Nephron (organoid): ENCODE data around the gene KCNMA1.

Source experiments
- H3K27ac Mint-ChIP-seq, 3 experiments: 2 replicates each; pipeline ENCODE4 v1.8.0; 2020; ENCODE audit warnings: mixed read lengths in 3 of 3, mild to moderate bottlenecking in 2 of 3, moderate library complexity in 1 of 3
- H3K27me3 Mint-ChIP-seq: 2 replicates; pipeline ENCODE4 v1.8.0; 2021; ENCODE audit warnings: low read depth, mild to moderate bottlenecking, moderate library complexity, mixed read lengths
- H3K36me3 Mint-ChIP-seq: 2 replicates; pipeline ENCODE4 v1.8.0; 2020; ENCODE audit warnings: low read depth, mixed read lengths
- H3K4me1 Mint-ChIP-seq: 2 replicates; pipeline ENCODE4 v1.8.0; 2020; ENCODE audit warnings: mixed read lengths
- H3K4me3 Mint-ChIP-seq, 3 experiments: 2 replicates each; pipeline ENCODE4 v1.8.0; 2020; ENCODE audit warnings: mild to moderate bottlenecking in 3 of 3, mixed read lengths in 3 of 3, moderate library complexity in 2 of 3
- H3K9me3 Mint-ChIP-seq: 2 replicates; pipeline ENCODE4 v1.8.0; 2020; ENCODE audit warnings: mixed read lengths
- CTCF ChIP-seq, 3 experiments: fragments of 200-600 bp; sonication (generic); IDR thresholded peaks; one replicate each; pipeline ENCODE4 v1.5.0; 2021; ENCODE audit warnings: antibody characterized with exemption in 3 of 3; ENCODE audit not compliant: unreplicated experiment in 3 of 3

KCNMA1 gene

GRCh38 chr10:77180794-77181193, 456.8 kb downstream of the KCNMA1 start:
- Mint-ChIP-seq H3K4me3 (no peak overlapping the region), H3K27me3 (peaks cover 17% of the 10 kb centered on the region), H3K36me3 (no peaks in the 10 kb centered on the region), H3K4me1 (peaks cover 11% of the 10 kb centered on the region), H3K9me3 (peaks cover 2% of the 10 kb centered on the region), H3K27ac (no peak overlapping the region)
- no peak for TF ChIP-seq CTCF (IDR thresholded peaks at IDR 0.05; ENCODE audit: unreplicated experiment in 3 of 3)

GRCh38 chr10:77180104-77180503, 457.5 kb downstream of the KCNMA1 start:
- Mint-ChIP-seq H3K36me3 (no peaks in the 10 kb centered on the region), H3K4me3 (no peak overlapping the region), H3K4me1 (peaks cover 11% of the 10 kb centered on the region), H3K9me3 (peaks cover 2% of the 10 kb centered on the region), H3K27ac (no peak overlapping the region), H3K27me3 (peaks cover 14% of the 10 kb centered on the region)
- no peak for TF ChIP-seq CTCF (IDR thresholded peaks at IDR 0.05; ENCODE audit: unreplicated experiment in 3 of 3)

- Mint-ChIP-seq H3K27ac (peak overlapping the region in 1 of 3 experiments; percentile 27), H3K36me3 (no peaks in the 10 kb centered on the region), H3K4me3 (no peak overlapping the region), H3K9me3 (peaks cover 2% of the 10 kb centered on the region), H3K4me1 (peaks cover 6% of the 10 kb centered on the region), H3K27me3 (peaks cover 10% of the 10 kb centered on the region)
- no peak for TF ChIP-seq CTCF (IDR thresholded peaks at IDR 0.05; ENCODE audit: unreplicated experiment in 3 of 3)
These were observed 458.5 kb downstream of the KCNMA1 start for GRCh38 chr10:77179015-77179695.

GRCh38 chr10:77177589-77177988, 460.0 kb downstream of the KCNMA1 start:
- Mint-ChIP-seq H3K27ac (no peak overlapping the region), H3K4me1 (peaks cover 6% of the 10 kb centered on the region), H3K36me3 (no peaks in the 10 kb centered on the region), H3K9me3 (peaks cover 2% of the 10 kb centered on the region), H3K27me3 (peaks cover 10% of the 10 kb centered on the region), H3K4me3 (no peak overlapping the region)
- TF ChIP-seq CTCF (IDR thresholded peaks at IDR 0.05; ENCODE audit: unreplicated experiment in 3 of 3), result no peak

- Mint-ChIP-seq H3K4me1 (peaks cover 6% of the 10 kb centered on the region), H3K27me3 (peaks cover 11% of the 10 kb centered on the region), H3K9me3 (peaks cover 2% of the 10 kb centered on the region), H3K4me3 (no peak overlapping the region), H3K36me3 (no peaks in the 10 kb centered on the region), H3K27ac (no peak overlapping the region)
- no peak for TF ChIP-seq CTCF (IDR thresholded peaks at IDR 0.05; ENCODE audit: unreplicated experiment in 3 of 3)
These were observed 460.4 kb downstream of the KCNMA1 start for GRCh38 chr10:77177161-77177560.

GRCh38 chr10:77176232-77176631, 461.4 kb downstream of the KCNMA1 start:
- no peak overlapping the region for H3K4me3 Mint-ChIP-seq
- TF ChIP-seq CTCF (IDR thresholded peaks at IDR 0.05; ENCODE audit: unreplicated experiment in 3 of 3), result no peak
- H3K27ac Mint-ChIP-seq, result no peak overlapping the region
- no peaks in the 10 kb centered on the region for H3K36me3 Mint-ChIP-seq
- peaks cover 6% of the 10 kb centered on the region for H3K4me1 Mint-ChIP-seq
- peaks cover 2% of the 10 kb centered on the region for H3K9me3 Mint-ChIP-seq
- H3K27me3 Mint-ChIP-seq, result peaks cover 16% of the 10 kb centered on the region
